Right ventricle myocardium superior (tissue), 1 donor: ENCODE results near the gene DVL2. TPM values are rescaled to one million over a fixed set of nuclear protein-coding genes. Genes with fewer than 3 reads are reported as not detected.
"Not testable (repeated sequence)": the region's sequence is repeated elsewhere in the genome, so short reads cannot be mapped to it uniquely, and the experiment has no call there.

Experiments used
- ATAC-seq: fragments of 200-7000 bp; cut with Tn5 transposase; one replicate; pipeline ENCODE4 v1.9.1; 2020; ENCODE audit warnings: mild to moderate bottlenecking; ENCODE audit not compliant: poor library complexity
- DNase-seq: peaks from one replicate; pipeline ENCODE4 v3.0.0-alpha.2; 2020
- intact Hi-C: fragments of 100-400 bp; cut with DNase I; formaldehyde crosslinking; loops from one replicate; pipeline ENCODE4 v1.11.2; 2022
- microRNA-seq: library from miRNA; unstranded; fragments of <30 nt; microRNA quantifications from one replicate; pipeline ENCODE4 v1.2.0, GENCODE V29; 2020
- total RNA-seq: library from RNA; stranded (reverse); fragmentation: NEBNext Ultra II Directional; extraction: Animal tissue kit (Norgen Biotek cat#: 25700); gene quantifications from one replicate; pipeline ENCODE4 v1.2.1, GENCODE V29; 2021
- donor health status: DM: no; HTN: yes; CAD: no; lungs with severe emphysema.

Gene DVL2
- total RNA-seq, 1 donor from 2014 or later, result 20.4 TPM

- DNase-seq (peak; percentile 66), ATAC-seq (peak; percentile 56)
- intact Hi-C loops, result no loop called here
Observed at GRCh38 chr17:7184091-7184488, 50.2 kb downstream of the DVL2 start.

GRCh38 chr17:7183433-7184090 lies 50.8 kb downstream of the DVL2 start:
- DNase-seq (no peak), ATAC-seq (no peak)
- intact Hi-C loops, result no loop called here

- ATAC-seq, intact Hi-C loops, DNase-seq: not testable (repeated sequence)
Observed at GRCh38 chr17:7182101-7182500, 52.2 kb downstream of the DVL2 start.

GRCh38 chr17:7179317-7180254 lies 54.7 kb downstream of the DVL2 start, which contains the start of gene ASGR1:
Gene ASGR1 (minus strand): TSS chr17:7179370. CDS start chr17:7178563, 807 bp downstream.
- ATAC-seq, result no peak
- intact Hi-C loops, result no loop called here

GRCh38 chr17:7178973-7179316 lies 55.4 kb downstream of the DVL2 start:
- DNase-seq (no peak), ATAC-seq (no peak)
- intact Hi-C loops, result no loop called here

More at GRCh38 chr17:7179317-7180254, 54.7 kb downstream of the DVL2 start, which contains the start of gene ASGR1:
- no peak for DNase-seq

- ATAC-seq (no peak), DNase-seq (no peak)
- intact Hi-C loops, result no loop called here
Observed at GRCh38 chr17:7177954-7178477, 56.3 kb downstream of the DVL2 start.

- DNase-seq (peak; percentile 71), ATAC-seq (peak; percentile 88)
- intact Hi-C loops, result no loop called here
Observed at GRCh38 chr17:7177191-7177953, 56.9 kb downstream of the DVL2 start.

- DNase-seq, result no peak
- intact Hi-C loops, result no loop called here
- peak; percentile 6 for ATAC-seq
Observed at GRCh38 chr17:7176841-7177190, 57.5 kb downstream of the DVL2 start.

GRCh38 chr17:7176107-7176840 lies 58.0 kb downstream of the DVL2 start:
- intact Hi-C loops, result no loop called here
- no peak for ATAC-seq
- no peak for DNase-seq

Small RNA genes within 50 kb of the gene (microRNA-seq; reads per million reads assigned to microRNA genes)
- gene MIR324, result 589 reads per million, percentile 78 among the genes with 10 or more reads in this experiment

Other genes with a start within 250 kb of the DVL2 start
- gene ALOX12, start 238.5 kb downstream of the DVL2 start, total RNA-seq, result not detected
- 159 TPM for gene RNASEK, start 221.9 kb downstream of the DVL2 start, total RNA-seq
- 12.6 TPM for gene BCL6B, start 211.5 kb downstream of the DVL2 start, total RNA-seq
- gene SLC16A13, start 198.5 kb downstream of the DVL2 start, total RNA-seq, result 1.6 TPM
- gene SLC16A11, start 190.4 kb downstream of the DVL2 start, total RNA-seq, result 0.56 TPM
- gene CLEC10A, start 154.3 kb downstream of the DVL2 start, total RNA-seq, result 5.0 TPM
- gene ASGR2, start 119.7 kb downstream of the DVL2 start, total RNA-seq, result 0.40 TPM
- 0.19 TPM for gene ASGR1, start 55.1 kb downstream of the DVL2 start, total RNA-seq
- 20.4 TPM for gene DLG4, start 14.7 kb downstream of the DVL2 start, total RNA-seq
- gene ACADVL, start 14.6 kb downstream of the DVL2 start, total RNA-seq, result 2,247 TPM
- gene PHF23, start 4.9 kb upstream of the DVL2 start, total RNA-seq, result 19.4 TPM
- gene GABARAP, start 7.9 kb upstream of the DVL2 start, total RNA-seq, result 432 TPM
- 109 TPM for gene CTDNEP1, start 17.2 kb upstream of the DVL2 start, total RNA-seq
- gene ELP5, start 17.7 kb upstream of the DVL2 start, total RNA-seq, result 71.6 TPM
- 0.94 TPM for gene CLDN7, start 28.0 kb upstream of the DVL2 start, total RNA-seq
- gene SLC2A4, start 47.2 kb upstream of the DVL2 start, total RNA-seq, result 141 TPM
- gene YBX2, start 60.1 kb upstream of the DVL2 start, total RNA-seq, result 0.75 TPM
- gene EIF5A, start 73.1 kb upstream of the DVL2 start, total RNA-seq, result 295 TPM
- gene GPS2, start 80.8 kb upstream of the DVL2 start, total RNA-seq, result 68.8 TPM
- gene NEURL4, start 94.8 kb upstream of the DVL2 start, total RNA-seq, result 26.2 TPM
- 14.9 TPM for gene ACAP1, start 102.0 kb upstream of the DVL2 start, total RNA-seq
- 4.4 TPM for gene KCTD11, start 117.6 kb upstream of the DVL2 start, total RNA-seq
- not detected for gene TMEM95, start 120.6 kb upstream of the DVL2 start, total RNA-seq
- 2.1 TPM for gene TNK1, start 146.6 kb upstream of the DVL2 start, total RNA-seq
- 14.0 TPM for gene PLSCR3, start 160.0 kb upstream of the DVL2 start, total RNA-seq
- 61.5 TPM for gene TMEM256, start 169.6 kb upstream of the DVL2 start, total RNA-seq
- gene NLGN2, start 173.3 kb upstream of the DVL2 start, total RNA-seq, result 5.8 TPM
- not detected for gene SPEM1, start 185.8 kb upstream of the DVL2 start, total RNA-seq
- not detected for gene SPEM2, start 191.1 kb upstream of the DVL2 start, total RNA-seq
- not detected for gene SPEM3, start 194.3 kb upstream of the DVL2 start, total RNA-seq
- gene TMEM102, start 200.9 kb upstream of the DVL2 start, total RNA-seq, result 1.7 TPM
- gene FGF11, start 205.0 kb upstream of the DVL2 start, total RNA-seq, result 9.8 TPM
- 9.8 TPM for gene CHRNB1, start 210.5 kb upstream of the DVL2 start, total RNA-seq
- gene ZBTB4, start 245.1 kb upstream of the DVL2 start, total RNA-seq, result 60.3 TPM
- gene SLC35G6, start 246.9 kb upstream of the DVL2 start, total RNA-seq, result not detected
- gene POLR2A, start 249.8 kb upstream of the DVL2 start, total RNA-seq, result 32.9 TPM